ENCODE results near the gene LRP1. TPM values are rescaled to one million over a fixed set of nuclear protein-coding genes. Genes with fewer than 3 reads are reported as not detected.

Gene LRP1
- total RNA-seq, 1 experiment from 2014 or later: 14.7 TPM

- Histone ChIP-seq H3K9ac (ENCODE audit: low read length) (no peak overlapping the region), H3K36me3 (ENCODE audit: low read depth, low read length) (no peaks in the 10 kb centered on the region), H3K9me2 (replicated peaks; ENCODE audit: low read length) (no peaks in the 10 kb centered on the region), H3K4me2 (ENCODE audit: low read length) (no peak overlapping the region), H3K9me3 (ENCODE audit: low read length) (no peaks in the 10 kb centered on the region), H2AFZ (ENCODE audit: low read length) (no peak overlapping the region), H4K20me1 (ENCODE audit: low read length) (no peaks in the 10 kb centered on the region), H3K79me2 (ENCODE audit: low read length) (no peaks in the 10 kb centered on the region), H3K4me1 (ENCODE audit: insufficient read depth, low read length) (peaks cover 4% of the 10 kb centered on the region), H3K27me3 (ENCODE audit: low read length) (no peaks in the 10 kb centered on the region), H3F3A (ENCODE audit: low read length, unreplicated experiment) (no peaks in the 10 kb centered on the region), H3K4me3 (ENCODE audit: low read length) (no peak overlapping the region), H3K27ac (ENCODE audit: low read length) (no peak overlapping the region)
- DNase-seq (no peak), ATAC-seq (no peak)
- no peak for TF ChIP-seq CTCF (conservative IDR thresholded peaks at IDR 0.05; ENCODE audit: low read depth, low read length)
- no peak for TF ChIP-seq EZH2 (IDR thresholded peaks at IDR 0.05; ENCODE audit: low read length, unreplicated experiment)
- no TSS peak for BruUV-seq (replicated peaks)
- intact Hi-C loops (cut with micrococcal nuclease): no loop called here
- POLR2A ChIA-PET (ENCODE audit: unreplicated experiment): no interaction called here
- CTCF ChIA-PET: no interaction called here
Observed at GRCh38 chr12:57208631-57209282, 80.5 kb downstream of the LRP1 start.

- H3K9ac ChIP-seq (ENCODE audit: low read length): no peak overlapping the region
- ChIA-PET POLR2A (ENCODE audit: unreplicated experiment) (no interaction called here), CTCF (no interaction called here)
- H3K9me2 ChIP-seq (replicated peaks; ENCODE audit: low read length): no peaks in the 10 kb centered on the region
- H3K4me3 ChIP-seq (ENCODE audit: low read length): no peak overlapping the region
- BruUV-seq (replicated peaks): no TSS peak
- TF ChIP-seq EZH2 (IDR thresholded peaks at IDR 0.05; ENCODE audit: low read length, unreplicated experiment) (no peak), CTCF (conservative IDR thresholded peaks at IDR 0.05; ENCODE audit: low read depth, low read length) (no peak), EZH2phosphoT487 (IDR thresholded peaks at IDR 0.05; ENCODE audit: borderline replicate concordance, low read length) (no peak)
- H3K4me1 ChIP-seq (ENCODE audit: insufficient read depth, low read length): peaks cover 9% of the 10 kb centered on the region
- ATAC-seq: no peak
- intact Hi-C loops (cut with micrococcal nuclease): no loop called here
- peaks cover 4% of the 10 kb centered on the region for H3K27me3 ChIP-seq (ENCODE audit: low read length)
- H4K20me1 ChIP-seq (ENCODE audit: low read length): no peaks in the 10 kb centered on the region
- H3K4me2 ChIP-seq (ENCODE audit: low read length): no peak overlapping the region
- H2AFZ ChIP-seq (ENCODE audit: low read length): no peak overlapping the region
- DNase-seq: no peak
- no peaks in the 10 kb centered on the region for H3K9me3 ChIP-seq (ENCODE audit: low read length)
- H3F3A ChIP-seq (ENCODE audit: low read length, unreplicated experiment): no peaks in the 10 kb centered on the region
- no peak overlapping the region for H3K27ac ChIP-seq (ENCODE audit: low read length)
- H3K36me3 ChIP-seq (ENCODE audit: low read depth, low read length): no peaks in the 10 kb centered on the region
- H3K79me2 ChIP-seq (ENCODE audit: low read length): no peaks in the 10 kb centered on the region
Observed at GRCh38 chr12:57209916-57210315, 81.6 kb downstream of the LRP1 start.

GRCh38 chr12:57210461-57210860 lies 82.2 kb downstream of the LRP1 start:
- Histone ChIP-seq H2AFZ (ENCODE audit: low read length) (no peak overlapping the region), H3K9ac (ENCODE audit: low read length) (no peak overlapping the region), H3K27ac (ENCODE audit: low read length) (no peak overlapping the region), H3K4me1 (ENCODE audit: insufficient read depth, low read length) (peaks cover 10% of the 10 kb centered on the region), H3F3A (ENCODE audit: low read length, unreplicated experiment) (no peaks in the 10 kb centered on the region), H3K4me2 (ENCODE audit: low read length) (no peak overlapping the region), H3K4me3 (ENCODE audit: low read length) (no peak overlapping the region), H3K79me2 (ENCODE audit: low read length) (no peaks in the 10 kb centered on the region), H3K9me2 (replicated peaks; ENCODE audit: low read length) (no peaks in the 10 kb centered on the region), H3K36me3 (ENCODE audit: low read depth, low read length) (no peaks in the 10 kb centered on the region), H4K20me1 (ENCODE audit: low read length) (no peaks in the 10 kb centered on the region), H3K27me3 (ENCODE audit: low read length) (peaks cover 10% of the 10 kb centered on the region), H3K9me3 (ENCODE audit: low read length) (no peaks in the 10 kb centered on the region)
- no TSS peak for BruUV-seq (replicated peaks)
- ChIA-PET CTCF (no interaction called here), POLR2A (ENCODE audit: unreplicated experiment) (no interaction called here)
- ATAC-seq: no peak
- TF ChIP-seq EZH2 (IDR thresholded peaks at IDR 0.05; ENCODE audit: low read length, unreplicated experiment): no peak
- TF ChIP-seq CTCF (conservative IDR thresholded peaks at IDR 0.05; ENCODE audit: low read depth, low read length): no peak
- intact Hi-C loops (cut with micrococcal nuclease): no loop called here
- DNase-seq: no peak
